Inflammatory macrophage treated with lipopolysaccharide for 4 hours (primary cell): Measurements from ENCODE around the gene MEDAG.

Source experiments
- DNase-seq: peaks from one replicate; pipeline ENCODE4 v3.0.0-alpha.2; 2020

The MEDAG gene

DNA sequence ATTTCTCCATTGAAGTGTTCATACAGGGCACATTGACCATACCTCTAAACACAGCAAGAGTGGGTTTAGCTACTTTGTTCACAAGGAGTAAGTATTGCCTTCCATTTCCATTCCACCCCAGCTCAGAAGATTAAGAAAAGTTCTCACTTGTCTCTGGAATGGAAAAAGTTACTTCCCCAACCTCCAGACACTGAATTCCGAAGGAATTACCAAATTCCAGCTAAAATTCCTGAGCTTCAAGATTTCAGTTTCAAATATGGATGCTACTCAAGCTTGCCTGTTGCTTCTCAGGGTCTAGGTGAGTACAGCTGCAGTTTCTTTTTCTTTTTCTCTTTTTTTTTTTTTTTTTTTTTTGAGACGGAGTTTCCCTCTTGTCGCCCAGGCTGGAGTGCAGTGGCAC, 60.0 kb downstream of the MEDAG start:
- no peak for DNase-seq

- no peak for DNase-seq
These were observed 62.8 kb downstream of the MEDAG start for GRCh38 chr13:30968846-30969245.

- no peak for DNase-seq
These were observed 65.5 kb downstream of the MEDAG start for GRCh38 chr13:30971575-30971974.

- DNase-seq: no peak
These were observed 66.9 kb downstream of the MEDAG start for GRCh38 chr13:30972888-30973377.

DNA sequence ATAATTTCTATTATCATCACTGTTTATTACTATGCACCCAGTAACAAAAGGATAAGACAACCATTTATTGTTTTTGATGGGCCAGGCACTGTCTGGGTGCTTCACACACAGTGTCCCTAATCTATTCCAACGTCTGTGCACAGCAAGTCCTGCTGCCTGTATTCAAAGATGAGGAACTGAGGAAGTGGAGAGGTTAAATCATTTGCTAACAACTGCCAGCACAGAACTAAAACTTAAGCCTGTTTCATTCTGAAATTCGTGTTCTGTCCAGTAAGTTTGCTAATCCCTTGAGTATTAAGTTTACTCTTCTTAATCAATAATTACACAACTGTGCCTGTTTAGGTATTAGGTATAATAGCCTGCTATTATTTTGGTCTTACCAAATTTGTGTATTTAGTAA, 68.3 kb downstream of the MEDAG start:
- DNase-seq: no peak
